Stimulated activated CD8-positive, alpha-beta memory T cell treated with anti-CD3 and anti-CD28 coated beads, Interleukin-7, amount 100 ng/mL, for 4 hours (primary cell): Measurements from ENCODE around the gene CNNM3.

Experiments used
- DNase-seq, 2 donors: peaks; one replicate each; pipeline ENCODE4 v3.0.0-alpha.2; 2020; ENCODE audit warnings: low read depth in 2 of 2

CNNM3 gene

GRCh38 chr2:96877042-96877451 is 61.0 kb downstream of the CNNM3 start:
- DNase-seq = no peak

GRCh38 chr2:96877631-96878092 is 61.6 kb downstream of the CNNM3 start:
- no peak for DNase-seq

- no peak for DNase-seq
Measured at GRCh38 chr2:96878171-96878570, 62.1 kb downstream of the CNNM3 start.

GRCh38 chr2:96878796-96879544 is 62.9 kb downstream of the CNNM3 start:
- no peak for DNase-seq

- DNase-seq = no peak
Measured at GRCh38 chr2:96879545-96880040, 63.5 kb downstream of the CNNM3 start.

- no peak for DNase-seq
Measured at GRCh38 chr2:96880891-96881273, 64.8 kb downstream of the CNNM3 start.

GRCh38 chr2:96881349-96882195 is 65.5 kb downstream of the CNNM3 start:
- no peak for DNase-seq

GRCh38 chr2:96882230-96882629 is 66.2 kb downstream of the CNNM3 start:
- DNase-seq = no peak

- DNase-seq = no peak
Measured at GRCh38 chr2:96882906-96883305, 66.8 kb downstream of the CNNM3 start.

GRCh38 chr2:96883306-96883705 is 67.2 kb downstream of the CNNM3 start:
- no peak for DNase-seq
